ENCODE results near the gene ITGA2.

DNA sequence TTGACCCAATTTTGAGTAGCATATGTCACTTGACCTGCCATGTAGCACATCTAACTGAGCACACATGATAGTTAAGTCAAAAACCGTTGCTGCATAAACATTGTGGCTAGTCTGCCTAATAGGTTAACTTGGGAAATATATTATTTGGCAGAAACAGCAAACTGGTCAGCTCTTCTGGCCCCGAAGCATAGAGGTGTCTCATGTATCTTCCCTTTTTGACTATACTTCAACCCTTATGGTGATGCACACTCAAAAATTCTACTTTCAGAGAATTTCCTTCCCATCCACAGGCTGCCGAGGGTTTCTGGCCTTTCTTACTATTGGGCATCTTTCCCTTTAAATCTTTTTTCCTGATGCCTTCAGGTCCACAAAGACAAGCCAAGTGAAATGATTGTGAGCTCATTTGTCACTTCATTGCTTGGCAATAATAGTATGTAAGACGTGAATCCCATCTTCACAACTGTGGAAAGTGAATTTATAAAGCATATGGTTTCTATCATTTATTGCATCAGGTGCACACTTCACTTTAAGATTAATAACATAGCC is 79.2 kb downstream of the ITGA2 start:
- TF ChIP-seq, protein P1, sequence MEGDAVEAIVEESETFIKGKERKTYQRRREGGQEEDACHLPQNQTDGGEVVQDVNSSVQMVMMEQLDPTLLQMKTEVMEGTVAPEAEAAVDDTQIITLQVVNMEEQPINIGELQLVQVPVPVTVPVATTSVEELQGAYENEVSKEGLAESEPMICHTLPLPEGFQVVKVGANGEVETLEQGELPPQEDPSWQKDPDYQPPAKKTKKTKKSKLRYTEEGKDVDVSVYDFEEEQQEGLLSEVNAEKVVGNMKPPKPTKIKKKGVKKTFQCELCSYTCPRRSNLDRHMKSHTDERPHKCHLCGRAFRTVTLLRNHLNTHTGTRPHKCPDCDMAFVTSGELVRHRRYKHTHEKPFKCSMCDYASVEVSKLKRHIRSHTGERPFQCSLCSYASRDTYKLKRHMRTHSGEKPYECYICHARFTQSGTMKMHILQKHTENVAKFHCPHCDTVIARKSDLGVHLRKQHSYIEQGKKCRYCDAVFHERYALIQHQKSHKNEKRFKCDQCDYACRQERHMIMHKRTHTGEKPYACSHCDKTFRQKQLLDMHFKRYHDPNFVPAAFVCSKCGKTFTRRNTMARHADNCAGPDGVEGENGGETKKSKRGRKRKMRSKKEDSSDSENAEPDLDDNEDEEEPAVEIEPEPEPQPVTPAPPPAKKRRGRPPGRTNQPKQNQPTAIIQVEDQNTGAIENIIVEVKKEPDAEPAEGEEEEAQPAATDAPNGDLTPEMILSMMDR (IDR thresholded peaks at IDR 0.05), result no peak
- TF ChIP-seq POLR2AphosphoS5 (IDR thresholded peaks at IDR 0.05; ENCODE audit: insufficient read depth in 1 of 2, low read depth in 1 of 2), result no peak
